ENCODE data around the gene FAM193A.

DNA sequence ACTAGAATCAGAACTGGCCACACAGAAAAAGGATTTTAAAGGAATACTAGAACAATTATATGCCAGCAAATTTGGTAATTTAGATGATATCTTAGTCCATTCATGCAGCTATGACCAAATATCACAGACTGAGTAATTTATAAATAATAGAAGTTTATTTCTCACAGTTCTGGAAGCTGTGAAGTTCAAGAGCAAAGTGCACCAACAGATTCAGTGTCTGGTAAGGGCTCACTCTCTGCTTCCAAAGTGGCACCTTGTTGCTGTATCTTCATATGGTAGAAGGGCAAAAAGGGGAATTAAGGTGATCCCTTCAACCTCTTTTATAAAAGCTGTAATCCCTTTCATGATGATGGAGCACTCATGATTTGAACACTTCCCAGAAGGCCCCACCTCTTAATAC, 199.4 kb downstream of the FAM193A start:
- TF ChIP-seq, protein P1, sequence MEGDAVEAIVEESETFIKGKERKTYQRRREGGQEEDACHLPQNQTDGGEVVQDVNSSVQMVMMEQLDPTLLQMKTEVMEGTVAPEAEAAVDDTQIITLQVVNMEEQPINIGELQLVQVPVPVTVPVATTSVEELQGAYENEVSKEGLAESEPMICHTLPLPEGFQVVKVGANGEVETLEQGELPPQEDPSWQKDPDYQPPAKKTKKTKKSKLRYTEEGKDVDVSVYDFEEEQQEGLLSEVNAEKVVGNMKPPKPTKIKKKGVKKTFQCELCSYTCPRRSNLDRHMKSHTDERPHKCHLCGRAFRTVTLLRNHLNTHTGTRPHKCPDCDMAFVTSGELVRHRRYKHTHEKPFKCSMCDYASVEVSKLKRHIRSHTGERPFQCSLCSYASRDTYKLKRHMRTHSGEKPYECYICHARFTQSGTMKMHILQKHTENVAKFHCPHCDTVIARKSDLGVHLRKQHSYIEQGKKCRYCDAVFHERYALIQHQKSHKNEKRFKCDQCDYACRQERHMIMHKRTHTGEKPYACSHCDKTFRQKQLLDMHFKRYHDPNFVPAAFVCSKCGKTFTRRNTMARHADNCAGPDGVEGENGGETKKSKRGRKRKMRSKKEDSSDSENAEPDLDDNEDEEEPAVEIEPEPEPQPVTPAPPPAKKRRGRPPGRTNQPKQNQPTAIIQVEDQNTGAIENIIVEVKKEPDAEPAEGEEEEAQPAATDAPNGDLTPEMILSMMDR (IDR thresholded peaks at IDR 0.05), result no peak
- TF ChIP-seq POLR2A (IDR thresholded peaks at IDR 0.05), result no peak

All from right lobe of liver (tissue), 4 donors.